Measurements from ENCODE around the gene WNT11. TPM values are rescaled to one million over a fixed set of nuclear protein-coding genes. Genes with fewer than 3 reads are reported as not detected.

WNT11 gene
- total RNA-seq, 1 experiment from 2014 or later, result not detected

- no peaks in the 10 kb centered on the region for H3K23me2 ChIP-seq (ENCODE audit: insufficient read length, low read depth, low read length, poor library complexity, severe bottlenecking)
- no peaks in the 10 kb centered on the region for H3K9me3 Mint-ChIP-seq
- no peaks in the 10 kb centered on the region for H3K4me1 ChIP-seq (ENCODE audit: insufficient read depth, low read length)
- H3K14ac ChIP-seq (ENCODE audit: insufficient read depth, low read length), result no peak overlapping the region
- no peak overlapping the region for H2BK5ac ChIP-seq (ENCODE audit: insufficient read length, low read length)
- no peaks in the 10 kb centered on the region for H3K9me3 ChIP-seq (ENCODE audit: control insufficient read depth, low read depth, low read length)
- no peak overlapping the region for H4K8ac ChIP-seq (replicated peaks; ENCODE audit: insufficient read length, low read depth, low read length)
- no peaks in the 10 kb centered on the region for H3K79me1 ChIP-seq (ENCODE audit: insufficient read depth, low read depth, low read length, poor library complexity, severe bottlenecking)
- H3K4me2 ChIP-seq (ENCODE audit: insufficient read depth, insufficient read length, low read length), result no peak overlapping the region
- no peak overlapping the region for H3K56ac ChIP-seq (ENCODE audit: insufficient read length, low read depth, low read length)
- H3K36me3 Mint-ChIP-seq (ENCODE audit: insufficient read depth in 1 of 3, low read depth in 3 of 3), result no peaks in the 10 kb centered on the region
- H3K4ac ChIP-seq (ENCODE audit: low read depth, low read length), result no peak overlapping the region
- no peaks in the 10 kb centered on the region for H3K27me3 ChIP-seq (ENCODE audit: insufficient read depth, low read length)
- no peak overlapping the region for H3K4me3 Mint-ChIP-seq
- no peak overlapping the region for H2BK12ac ChIP-seq (ENCODE audit: insufficient read length, low read depth, low read length)
- no peak overlapping the region for H3K23ac ChIP-seq (ENCODE audit: insufficient read length, low read depth, low read length)
- no peaks in the 10 kb centered on the region for H4K20me1 ChIP-seq (ENCODE audit: control insufficient read depth, insufficient read depth, insufficient read length)
- no peak overlapping the region for H2AFZ ChIP-seq (ENCODE audit: low read length)
- no peak overlapping the region for H2AK5ac ChIP-seq (ENCODE audit: insufficient read length, low read length)
- no peak overlapping the region for H3K27ac Mint-ChIP-seq
- no peak overlapping the region for H2BK120ac ChIP-seq (ENCODE audit: low read depth, low read length, poor library complexity, severe bottlenecking)
- H3K4me1 Mint-ChIP-seq, result peaks cover under 1 to 4% of the 10 kb centered on the region in 2 experiments; a peak in 3 of 4 replicates
- H3K27me3 Mint-ChIP-seq (ENCODE audit: low read depth), result peaks cover 38% of the 10 kb centered on the region
- H3K27ac ChIP-seq (ENCODE audit: insufficient read length, low read depth, low read length), result no peak overlapping the region
- H3K18ac ChIP-seq (ENCODE audit: insufficient read length, low read depth, low read length), result no peak overlapping the region
- no peak overlapping the region for H3T11ph ChIP-seq (ENCODE audit: low read length)
- H3K9ac ChIP-seq (ENCODE audit: extremely low read depth, insufficient read length, low read length), result no peak overlapping the region
- no peak for DNase-seq
- TF ChIP-seq CTCF (conservative IDR thresholded peaks at IDR 0.05), result no peak
- no CpG with 5 or more reads among the region's 24 CpGs for WGBS (ENCODE audit: extremely low coverage, insufficient read length, low lambda C conversion rate)
- H3K79me2 ChIP-seq (ENCODE audit: insufficient read depth, low read length), result no peaks in the 10 kb centered on the region
- H2BK15ac ChIP-seq (ENCODE audit: low read depth, low read length), result no peak overlapping the region
- H2BK20ac ChIP-seq (ENCODE audit: low read depth, low read length, poor library complexity, severe bottlenecking), result no peak overlapping the region
- no peak overlapping the region for H4K91ac ChIP-seq (ENCODE audit: insufficient read length, low read depth, low read length)
- H4K5ac ChIP-seq (ENCODE audit: insufficient read length, low read depth, low read length), result no peak overlapping the region
Observed at GRCh38 chr11:76158394-76159302, 47.7 kb downstream of the WNT11 start.
